HG03575 (cell line): ENCODE data around the gene MLLT3.
A peak's percentile ranks its signal among the peaks of the same experiment; 100 is the strongest.

Experiments used
- ATAC-seq: cut with Tn5 transposase; IDR thresholded peaks from one replicate; pipeline ENCODE4 v1.9.1; 2021; ENCODE audit not compliant: unreplicated experiment, insufficient number of reproducible peaks, low FRiP score; ENCODE audit errors: extremely low read depth

Gene MLLT3

DNA sequence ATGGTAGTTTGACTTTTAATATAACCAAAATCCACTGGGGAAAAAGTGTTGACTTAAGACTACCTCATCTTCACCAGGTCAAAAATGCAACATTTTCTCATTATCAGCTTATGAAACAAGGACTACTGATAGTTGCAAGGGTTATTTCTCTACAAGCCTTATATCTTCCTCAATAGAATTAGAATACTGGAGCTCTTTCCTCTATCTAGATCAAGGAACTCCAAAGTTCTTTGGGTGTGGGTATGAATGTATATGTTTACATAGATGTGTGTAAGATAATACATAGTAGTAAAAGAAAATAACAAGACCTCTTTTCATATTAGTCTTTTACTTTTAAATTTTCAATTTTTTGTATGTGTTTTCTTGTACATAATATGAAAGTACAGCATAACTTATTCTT, 244.5 kb downstream of the MLLT3 start:
- no peak for ATAC-seq

- no peak for ATAC-seq
These were observed 245.4 kb downstream of the MLLT3 start for GRCh38 chr9:20376731-20377375.

- no peak for ATAC-seq
These were observed 246.3 kb downstream of the MLLT3 start for GRCh38 chr9:20376042-20376441.

- no peak for ATAC-seq
These were observed 249.0 kb downstream of the MLLT3 start for GRCh38 chr9:20373263-20373662.

DNA sequence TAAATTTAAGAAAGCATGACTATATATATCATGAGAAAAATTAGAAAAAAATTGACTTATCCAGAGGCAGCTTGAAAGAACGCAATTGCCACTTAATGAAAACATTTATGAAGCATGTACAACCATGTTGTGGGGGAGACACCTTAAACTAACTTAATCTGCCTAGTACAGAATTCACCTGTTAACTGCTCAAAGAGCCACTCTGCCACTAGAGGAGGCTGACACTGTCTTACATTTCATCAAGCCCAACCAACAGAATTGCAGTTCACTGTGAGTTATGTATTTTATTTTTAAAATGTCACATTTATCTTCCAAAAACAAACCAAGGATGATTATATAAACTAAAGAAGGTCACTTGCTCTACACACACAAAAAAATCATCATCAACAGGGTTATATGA, 252.9 kb downstream of the MLLT3 start:
- ATAC-seq = no peak

GRCh38 chr9:20367855-20368254, 254.4 kb downstream of the MLLT3 start:
- ATAC-seq = no peak

DNA sequence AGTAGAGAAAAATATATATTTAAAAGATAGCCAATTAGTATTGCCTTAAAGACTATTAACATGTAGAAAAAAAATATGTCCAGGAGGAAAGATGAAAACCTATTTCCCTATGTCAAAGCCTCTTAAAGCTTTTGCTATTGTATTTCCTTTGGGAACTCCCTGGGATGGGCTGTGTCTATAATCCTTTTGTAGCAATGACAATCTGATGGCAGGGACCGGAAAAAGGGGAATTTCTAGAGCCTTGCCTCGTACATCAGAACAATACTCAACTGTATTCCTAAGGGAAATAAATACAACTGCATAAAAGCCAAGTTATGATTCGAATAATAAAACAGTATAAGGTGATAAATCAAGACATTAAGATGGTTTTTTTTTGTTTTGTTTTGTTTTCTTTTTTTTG, 257.3 kb downstream of the MLLT3 start:
- no peak for ATAC-seq

GRCh38 chr9:20363233-20363632, 259.1 kb downstream of the MLLT3 start:
- ATAC-seq = no peak

DNA sequence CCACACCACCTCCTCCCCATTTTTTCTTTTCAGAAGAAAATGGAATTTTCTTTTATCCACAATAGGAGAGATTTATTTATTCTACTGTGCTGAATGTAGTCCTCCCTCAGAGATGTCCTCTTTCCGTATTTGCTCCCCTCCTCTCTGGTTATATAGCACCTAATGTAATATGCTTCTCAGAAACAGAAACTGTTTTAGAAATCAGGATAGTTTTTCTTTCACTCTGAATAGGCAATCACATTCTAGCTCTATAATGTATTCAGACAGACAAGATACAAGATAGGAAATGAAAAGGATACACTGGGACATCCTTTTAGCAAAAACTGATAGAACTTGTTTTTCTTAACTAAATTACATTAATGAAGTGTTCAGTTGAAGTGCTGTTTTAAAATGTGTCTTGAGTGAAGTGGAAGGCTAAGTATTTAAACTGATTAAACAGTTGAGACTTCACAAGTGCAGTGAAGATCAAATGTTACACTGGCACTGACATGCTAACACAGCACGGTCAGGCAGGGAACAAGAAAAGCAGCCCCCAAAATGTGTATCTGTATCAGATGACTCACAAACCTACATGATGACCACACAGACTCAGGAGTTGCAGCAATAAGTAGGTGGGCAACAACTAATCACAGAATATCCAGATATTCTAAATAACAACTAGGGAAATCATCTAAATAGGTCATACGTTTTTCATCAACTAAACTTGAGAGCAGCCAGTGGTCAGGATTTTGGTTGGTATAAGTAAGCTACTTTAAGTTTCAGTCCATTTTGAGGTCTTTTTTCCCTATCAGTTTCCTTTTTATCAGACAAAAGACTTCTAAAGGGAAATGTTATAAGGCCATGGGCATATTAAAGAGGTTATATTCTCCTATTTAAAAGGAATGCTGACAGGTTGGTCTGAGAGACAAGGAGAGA, 260.4 kb downstream of the MLLT3 start:
- ATAC-seq = no peak

DNA sequence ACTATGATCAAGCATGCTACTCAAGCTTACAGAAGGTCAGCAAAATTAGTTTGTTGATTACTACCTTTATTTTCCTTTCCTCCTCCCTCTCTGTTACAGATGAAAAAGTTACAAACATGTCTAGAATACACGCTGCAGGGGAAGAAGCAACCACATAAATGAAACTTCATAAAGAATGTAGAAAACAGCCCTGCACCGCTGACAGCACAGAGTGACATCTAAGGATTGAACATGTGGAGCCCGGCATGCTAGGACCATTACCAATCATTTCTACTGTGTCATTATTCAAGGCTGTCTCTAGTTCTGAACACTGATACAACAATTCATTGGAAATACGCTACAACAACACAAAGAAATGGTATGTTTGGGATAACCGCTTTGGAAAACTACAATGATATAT, 261.1 kb downstream of the MLLT3 start:
- ATAC-seq = no peak

GRCh38 chr9:20358207-20358606, 264.1 kb downstream of the MLLT3 start:
- ATAC-seq = no peak

- ATAC-seq = no peak
These were observed 265.3 kb downstream of the MLLT3 start for GRCh38 chr9:20357037-20357432.

- no peak for ATAC-seq
These were observed 265.8 kb downstream of the MLLT3 start for GRCh38 chr9:20356403-20357036.

- peak; percentile 21 for ATAC-seq
These were observed 267.3 kb downstream of the MLLT3 start for GRCh38 chr9:20355022-20355421.

DNA sequence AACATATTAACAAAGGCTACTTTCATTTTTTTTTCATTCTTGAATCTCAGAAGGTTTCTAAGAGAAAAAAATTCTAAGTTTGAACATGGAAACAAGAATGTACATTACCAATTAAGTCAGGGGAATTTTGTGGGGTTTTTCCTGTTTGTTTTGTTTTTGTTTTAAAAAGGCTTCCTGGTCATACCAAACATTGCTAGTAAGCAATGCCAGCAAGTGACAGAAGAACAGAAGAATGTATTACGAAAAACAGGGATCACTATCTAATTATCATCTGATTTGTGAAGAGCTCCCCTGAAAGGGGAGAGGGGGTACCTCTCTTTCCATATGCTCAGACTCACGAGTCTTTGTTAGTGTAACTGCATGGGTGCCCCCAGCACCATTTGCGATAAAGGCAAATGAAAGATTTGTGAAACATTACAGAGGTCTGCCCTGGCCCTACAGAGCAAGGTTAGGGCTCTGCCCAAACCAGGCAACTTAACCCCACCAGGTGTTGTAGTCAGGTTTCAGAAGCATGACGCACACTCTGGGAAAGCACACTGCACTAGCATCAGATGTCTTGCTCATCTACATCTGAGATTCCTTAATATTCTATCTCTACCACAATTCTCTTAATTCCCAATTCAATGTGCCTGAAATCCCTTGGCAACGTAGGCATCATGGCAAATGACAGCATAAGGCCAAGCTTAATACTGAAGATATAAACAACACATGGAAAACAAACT, 268.2 kb downstream of the MLLT3 start:
- ATAC-seq = no peak

DNA sequence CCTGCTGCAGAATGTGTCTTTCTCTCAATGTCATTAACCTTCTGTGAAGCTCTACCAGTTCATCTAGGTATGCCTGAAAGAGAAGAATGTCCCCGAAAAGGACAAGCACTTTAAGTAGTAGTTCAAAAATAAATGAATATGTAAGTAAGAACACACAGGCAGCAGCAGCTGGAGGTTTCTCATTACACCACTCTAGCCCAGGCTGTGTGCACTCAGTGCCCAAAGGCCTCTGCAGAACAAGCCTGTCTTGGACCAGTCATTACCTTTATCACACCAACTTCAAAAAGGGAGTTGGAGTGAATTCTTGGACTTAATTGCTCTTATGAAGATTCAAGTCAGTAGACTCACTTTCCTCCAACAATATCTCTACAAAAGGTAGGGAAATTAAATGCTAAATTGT, 268.8 kb downstream of the MLLT3 start:
- ATAC-seq = no peak

- no peak for ATAC-seq
These were observed 269.7 kb downstream of the MLLT3 start for GRCh38 chr9:20352591-20352990.

GRCh38 chr9:20351715-20352114, 270.6 kb downstream of the MLLT3 start:
- no peak for ATAC-seq

GRCh38 chr9:20349568-20349967, 272.7 kb downstream of the MLLT3 start:
- ATAC-seq = no peak
